Neutrophil (primary cell): ENCODE results near the gene TEN1.

Experiments used
- H3K27ac ChIP-seq: fragments of 200-600 bp; sonication (generic); 2 replicates; pipeline ENCODE4 v1.5.1; 2016; ENCODE audit warnings: mild to moderate bottlenecking, moderate library complexity
- H3K27me3 ChIP-seq: fragments of 200-600 bp; sonication (generic); 2 replicates; pipeline ENCODE4 v1.6.0; 2016; ENCODE audit warnings: mild to moderate bottlenecking
- H3K36me3 ChIP-seq: fragments of 200-600 bp; sonication (generic); 2 replicates; pipeline ENCODE4 v1.5.1; 2017
- H3K4me1 ChIP-seq, 2 experiments: fragments of 200-600 bp in 1 of 2; sonication (generic) in 1 of 2; 1 replicate in 1 of 2; 2 replicates in 1 of 2; pipeline versions ENCODE4 v1.5.1 to v1.6.1; 2013 to 2016; ENCODE audit warnings: low read depth in 1 of 2, low read length in 1 of 2, mild to moderate bottlenecking in 1 of 2, moderate library complexity in 1 of 2; ENCODE audit not compliant: control insufficient read depth in 1 of 2, insufficient read depth in 1 of 2
- H3K4me3 ChIP-seq, 2 experiments: fragments of 200-600 bp in 1 of 2; sonication (generic) in 1 of 2; 1 replicate in 1 of 2; 2 replicates in 1 of 2; pipeline ENCODE4 v1.5.1; 2013 to 2016; ENCODE audit warnings: low read depth in 1 of 2, low read length in 1 of 2, mild to moderate bottlenecking in 1 of 2, moderate library complexity in 1 of 2
- H3K9me3 ChIP-seq: fragments of 200-600 bp; sonication (generic); 2 replicates; pipeline ENCODE4 v1.5.1; 2016
- CTCF ChIP-seq: fragments of 200-600 bp; sonication (generic); IDR thresholded peaks from 2 replicates; pipeline ENCODE4 v1.5.1; 2016; ENCODE audit warnings: antibody characterized with exemption

Gene TEN1

DNA sequence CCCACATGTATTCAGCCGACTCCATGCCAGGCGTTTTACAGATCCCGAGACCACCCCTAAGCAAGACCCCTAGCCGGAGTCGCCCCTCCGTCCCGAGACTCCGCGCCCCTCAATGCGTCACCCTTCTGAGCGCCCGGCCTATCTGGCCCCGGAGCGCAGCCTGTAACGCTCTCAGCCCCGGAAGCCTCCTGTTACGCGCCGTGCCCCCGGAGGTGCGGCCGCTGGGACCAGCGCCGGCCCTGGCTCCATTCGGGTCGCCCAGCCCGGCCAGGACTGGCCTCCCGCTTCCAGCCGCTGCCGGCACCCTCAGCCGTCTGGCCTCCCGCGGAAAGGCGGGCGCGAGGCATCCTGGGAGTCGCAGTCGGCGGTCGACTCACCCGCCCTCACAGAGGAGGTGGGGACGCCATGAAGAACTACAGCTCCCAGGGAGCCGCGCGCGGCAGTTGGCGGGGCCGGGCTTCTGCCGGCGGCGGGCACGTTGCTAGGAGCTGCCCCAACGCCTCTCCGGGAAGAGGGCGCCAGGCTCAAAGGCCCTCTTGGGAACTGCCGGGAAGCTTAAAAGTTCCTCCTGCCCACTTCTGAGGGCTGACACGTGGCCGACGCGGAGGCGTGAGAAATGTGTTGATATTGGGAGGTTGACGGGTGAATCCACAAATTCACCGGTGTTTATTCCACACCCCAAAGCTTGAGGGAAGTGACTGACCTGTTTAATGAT is 38.2 kb upstream of the TEN1 start, which contains the start of gene FBF1:
TSS of gene FBF1 (minus strand) at position 316 of the 715 bp plus-strand sequence. CDS start 2,893 bp downstream, outside the sequence.
- peaks cover 10 to 13% of the 10 kb centered on the region in 2 experiments for H3K4me1 ChIP-seq
- H3K4me3 ChIP-seq, result peak within 1 kb of the TSS; percentile 63 to 80
- H3K9me3 ChIP-seq, result no peaks in the 10 kb centered on the region

GRCh38 chr17:75941442-75941819 is 37.6 kb upstream of the TEN1 start:
- no peak for TF ChIP-seq CTCF
- peak overlapping the region; percentile 62 for H3K27ac ChIP-seq
- H3K9me3 ChIP-seq, result no peaks in the 10 kb centered on the region

More for the DNA sequence above, 38.2 kb upstream of the TEN1 start, which contains the start of gene FBF1:
- TF ChIP-seq CTCF, result peak; percentile 35
- H3K27me3 ChIP-seq, result no peaks in the 10 kb centered on the region
- peak within 1 kb of the TSS; percentile 62 for H3K27ac ChIP-seq
- peaks cover 50% of the 10 kb centered on the region for H3K36me3 ChIP-seq

GRCh38 chr17:75942473-75942872 is 36.6 kb upstream of the TEN1 start:
- no peak overlapping the region for H3K27ac ChIP-seq
- no peaks in the 10 kb centered on the region for H3K9me3 ChIP-seq
- H3K36me3 ChIP-seq, result peaks cover 66% of the 10 kb centered on the region
- H3K4me1 ChIP-seq, result peaks cover 10 to 13% of the 10 kb centered on the region in 2 experiments
- no peak overlapping the region for H3K4me3 ChIP-seq
- H3K27me3 ChIP-seq, result no peaks in the 10 kb centered on the region
- no peak for TF ChIP-seq CTCF

More at GRCh38 chr17:75941442-75941819, 37.6 kb upstream of the TEN1 start:
- H3K4me3 ChIP-seq, result peak overlapping the region; percentile 63 to 80
- no peaks in the 10 kb centered on the region for H3K27me3 ChIP-seq
- peaks cover 56% of the 10 kb centered on the region for H3K36me3 ChIP-seq
- peaks cover 10 to 13% of the 10 kb centered on the region in 2 experiments for H3K4me1 ChIP-seq

- Histone ChIP-seq H3K9me3 (no peaks in the 10 kb centered on the region), H3K4me3 (no peak overlapping the region), H3K4me1 (peaks cover 10 to 13% of the 10 kb centered on the region in 2 experiments), H3K27ac (peak overlapping the region; percentile 29), H3K36me3 (peaks cover 76% of the 10 kb centered on the region), H3K27me3 (no peaks in the 10 kb centered on the region)
- no peak for TF ChIP-seq CTCF
Observed at GRCh38 chr17:75943491-75943890, 35.5 kb upstream of the TEN1 start.

DNA sequence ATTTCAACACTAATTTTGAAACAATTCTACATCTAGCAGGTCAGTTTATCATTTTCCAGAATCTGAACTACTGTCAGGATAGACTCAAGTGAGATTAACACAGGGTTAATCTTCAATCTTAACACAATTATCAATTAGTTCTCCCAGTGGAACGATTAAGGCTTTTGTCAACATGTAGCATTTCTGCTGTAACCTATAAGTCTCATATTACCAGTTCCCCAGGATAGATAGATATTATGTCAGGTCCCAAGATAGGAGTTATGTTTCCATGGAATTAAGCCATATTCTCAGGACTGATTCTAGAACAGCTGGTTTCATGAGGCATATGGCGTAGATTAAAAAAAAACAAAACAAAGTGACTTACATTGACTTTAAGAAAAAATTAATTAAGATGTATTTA is 33.8 kb upstream of the TEN1 start:
- Histone ChIP-seq H3K27ac (no peak overlapping the region), H3K27me3 (no peaks in the 10 kb centered on the region), H3K36me3 (peaks cover 93% of the 10 kb centered on the region), H3K4me3 (no peak overlapping the region), H3K4me1 (peaks cover 10 to 13% of the 10 kb centered on the region in 2 experiments), H3K9me3 (no peaks in the 10 kb centered on the region)
- TF ChIP-seq CTCF, result no peak
